A549 (cell line): ENCODE measurements around the gene PERCC1.

Source experiments
- BHLHE40 ChIP-seq: IDR thresholded peaks from 2 replicates; pipeline ENCODE4 v1.6.1; 2012; ENCODE audit warnings: low read depth, low read length, inconsistent platforms
- RFX5 ChIP-seq: fragments of 450-650 bp; IDR thresholded peaks from 2 replicates; pipeline ENCODE4 v1.7.1; 2014; ENCODE audit warnings: antibody characterized with exemption, mild to moderate bottlenecking, moderate library complexity
- TF ChIP-seq, protein P1 (sequence below): fragments of >200 bp; sonication (Bioruptor Twin); formaldehyde crosslinking; IDR thresholded peaks from 3 replicates; pipeline ENCODE4 v1.5.1; 2016

GRCh38 chr16:1413684-1414531 lies 17.0 kb upstream of the PERCC1 start:
- TF ChIP-seq BHLHE40 (no peak), RFX5 (no peak)
- TF ChIP-seq, protein P1, sequence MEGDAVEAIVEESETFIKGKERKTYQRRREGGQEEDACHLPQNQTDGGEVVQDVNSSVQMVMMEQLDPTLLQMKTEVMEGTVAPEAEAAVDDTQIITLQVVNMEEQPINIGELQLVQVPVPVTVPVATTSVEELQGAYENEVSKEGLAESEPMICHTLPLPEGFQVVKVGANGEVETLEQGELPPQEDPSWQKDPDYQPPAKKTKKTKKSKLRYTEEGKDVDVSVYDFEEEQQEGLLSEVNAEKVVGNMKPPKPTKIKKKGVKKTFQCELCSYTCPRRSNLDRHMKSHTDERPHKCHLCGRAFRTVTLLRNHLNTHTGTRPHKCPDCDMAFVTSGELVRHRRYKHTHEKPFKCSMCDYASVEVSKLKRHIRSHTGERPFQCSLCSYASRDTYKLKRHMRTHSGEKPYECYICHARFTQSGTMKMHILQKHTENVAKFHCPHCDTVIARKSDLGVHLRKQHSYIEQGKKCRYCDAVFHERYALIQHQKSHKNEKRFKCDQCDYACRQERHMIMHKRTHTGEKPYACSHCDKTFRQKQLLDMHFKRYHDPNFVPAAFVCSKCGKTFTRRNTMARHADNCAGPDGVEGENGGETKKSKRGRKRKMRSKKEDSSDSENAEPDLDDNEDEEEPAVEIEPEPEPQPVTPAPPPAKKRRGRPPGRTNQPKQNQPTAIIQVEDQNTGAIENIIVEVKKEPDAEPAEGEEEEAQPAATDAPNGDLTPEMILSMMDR = peak; percentile 78
